AML-193 (cell line): ENCODE measurements around the gene SERPING1.

Experiments used
- DNase-seq, 2 experiments: peaks; one replicate each; lab custom pipeline; 2025; lab: John Stamatoyannopoulos, UW

The SERPING1 gene

GRCh38 chr11:57597461-57597915, at the start of gene SERPING1:
Gene SERPING1, plus strand, starts transcription at chr11:57597685. Its CDS starts 586 bp downstream, at chr11:57598271.
- DNase-seq = no peak

GRCh38 chr11:57547854-57548377, 49.6 kb upstream of the SERPING1 start:
- no peak for DNase-seq

- DNase-seq = no peak
Observed at GRCh38 chr11:57549983-57550382, 47.5 kb upstream of the SERPING1 start.

GRCh38 chr11:57551941-57552340, 45.5 kb upstream of the SERPING1 start:
- DNase-seq = no peak

GRCh38 chr11:57552479-57552878, 45.0 kb upstream of the SERPING1 start:
- no peak for DNase-seq

GRCh38 chr11:57555393-57555792, 42.1 kb upstream of the SERPING1 start:
- no peak for DNase-seq

- no peak for DNase-seq
Observed at GRCh38 chr11:57556041-57556440, 41.4 kb upstream of the SERPING1 start.

GRCh38 chr11:57560146-57560545, 37.3 kb upstream of the SERPING1 start:
- DNase-seq = no peak

- DNase-seq = no peak
Observed at GRCh38 chr11:57562596-57562995, 34.9 kb upstream of the SERPING1 start.

- peak; percentile 59 for DNase-seq
Observed at GRCh38 chr11:57566005-57566904, 31.2 kb upstream of the SERPING1 start.

- no peak for DNase-seq
Observed at GRCh38 chr11:57566905-57567514, 30.5 kb upstream of the SERPING1 start.

GRCh38 chr11:57567515-57568329, 29.8 kb upstream of the SERPING1 start, which contains the start of gene UBE2L6:
Gene UBE2L6, minus strand, starts transcription at chr11:57567672. Its CDS starts 61 bp downstream, at chr11:57567611.
- peak in 1 of 2 experiments; percentile 37 for DNase-seq

GRCh38 chr11:57568330-57568766, 29.1 kb upstream of the SERPING1 start:
- peak; percentile 64 for DNase-seq

GRCh38 chr11:57571606-57572005, 25.9 kb upstream of the SERPING1 start:
- DNase-seq = peak; percentile 25 to 31

GRCh38 chr11:57574061-57574460, 23.4 kb upstream of the SERPING1 start:
- no peak for DNase-seq

- DNase-seq = no peak
Observed at GRCh38 chr11:57584341-57584740, 13.1 kb upstream of the SERPING1 start.

- DNase-seq = no peak
Observed at GRCh38 chr11:57585301-57585700, 12.2 kb upstream of the SERPING1 start.

- no peak for DNase-seq
Observed at GRCh38 chr11:57586711-57587245, 10.7 kb upstream of the SERPING1 start.

- DNase-seq = peak in 1 of 2 experiments; percentile 32
Observed at GRCh38 chr11:57588046-57588710, 9.3 kb upstream of the SERPING1 start.

GRCh38 chr11:57596266-57596885, 1.1 kb upstream of the SERPING1 start:
- no peak for DNase-seq
